HepG2 (cell line): Measurements from ENCODE around the gene CNPY4. TPM values are rescaled to one million over a fixed set of nuclear protein-coding genes. Genes with fewer than 3 reads are reported as not detected.

Experiments
- ATAC-seq: fragments of 200-7000 bp; cut with Tn5 transposase; 3 replicates; pipeline ENCODE4 v1.9.1; 2020; ENCODE audit warnings: mild to moderate bottlenecking, moderate library complexity
- BruUV-seq: library from RNA; stranded (reverse); fragments of 400-500 nt; replicated peaks from 2 replicates; lab custom pipeline; 2021; lab: Mats Ljungman, UMichigan
- CTCF ChIA-PET: fragments of 300-600 bp; formaldehyde crosslinking; extraction: SDS; loops from one replicate; lab custom pipeline; 2021; ENCODE audit warnings: low total read pairs, inconsistent platforms, low intra/inter-chr PET ratio; lab: Yijun Ruan, JAX
- POLR2A ChIA-PET: fragments of 350-600 bp; sonication (Branson Sonifier 250); formaldehyde crosslinking; loops from one replicate; lab custom pipeline; 2020; ENCODE audit warnings: antibody characterized with exemption, inconsistent platforms; lab: Yijun Ruan, JAX
- DNase-seq: peaks from one replicate; pipeline ENCODE4 v3.0.0-alpha.2; 2015; ENCODE audit warnings: low spot score
- FAIRE-seq: peaks from 3 replicates; lab custom pipeline; 2011; peaks lifted over from hg19 to GRCh38; lab: Jason Lieb, UNC
- H2AFZ ChIP-seq: one replicate; pipeline ENCODE4 v1.6.1; 2011; ENCODE audit warnings: low read length, inconsistent platforms
- H3K27ac ChIP-seq: fragments of 300-600 bp; 3 replicates; pipeline ENCODE4 v1.8.0; 2011; ENCODE audit warnings: mixed run types, mild to moderate bottlenecking, mixed read lengths, low read length, inconsistent platforms; ENCODE audit not compliant: insufficient read depth; ENCODE audit errors: extremely low read length
- H3K27me3 ChIP-seq, 2 experiments: fragments of 200-600 bp in 1 of 2; 2 replicates in 1 of 2; 3 replicates in 1 of 2; pipeline versions ENCODE4 v1.6.0 to v1.8.0; 2011; ENCODE audit warnings: low read length in 2 of 2, mild to moderate bottlenecking in 2 of 2, moderate library complexity in 2 of 2, inconsistent platforms in 1 of 2; ENCODE audit not compliant: insufficient read depth in 2 of 2, control insufficient read depth in 1 of 2
- H3K36me3 ChIP-seq, 2 experiments: fragments of 200-600 bp in 1 of 2; replicated peaks in 1 of 2; 2 replicates in 1 of 2; 3 replicates in 1 of 2; pipeline versions ENCODE4 v1.5.1 to v1.8.0; 2011; ENCODE audit warnings: low read length in 2 of 2, inconsistent platforms in 1 of 2; ENCODE audit not compliant: insufficient read depth in 2 of 2, control insufficient read depth in 1 of 2
- H3K4me1 ChIP-seq: 2 replicates; pipeline ENCODE4 v1.5.1; 2012; ENCODE audit warnings: low read length, inconsistent platforms; ENCODE audit not compliant: insufficient read depth
- H3K4me2 ChIP-seq: 2 replicates; pipeline ENCODE4 v1.6.0; 2011; ENCODE audit warnings: low read depth, low read length, inconsistent platforms
- H3K4me3 ChIP-seq, 3 experiments: fragments of 200-600 bp in 1 of 3; sonication (generic), shearing (Covaris generic) in 1 of 3; replicated peaks in 1 of 3; 2 replicates each; pipeline ENCODE4 v1.5.1; 2011 to 2016; ENCODE audit warnings: low read length in 3 of 3, inconsistent platforms in 2 of 3, low read depth in 2 of 3, mild to moderate bottlenecking in 2 of 3, control low read depth in 1 of 3, mixed read lengths in 1 of 3; ENCODE audit not compliant: insufficient read depth in 1 of 3
- H3K79me2 ChIP-seq: one replicate; pipeline ENCODE4 v1.6.1; 2011; ENCODE audit warnings: low read length, inconsistent platforms; ENCODE audit not compliant: insufficient read depth
- H3K9ac ChIP-seq: 2 replicates; pipeline ENCODE4 v1.6.0; 2011; ENCODE audit warnings: mild to moderate bottlenecking, low read depth, low read length, inconsistent platforms; ENCODE audit not compliant: insufficient read depth
- H3K9me3 ChIP-seq: 2 replicates; pipeline ENCODE4 v1.5.1; 2012; ENCODE audit warnings: mild to moderate bottlenecking, low read length
- H4K20me1 ChIP-seq: 2 replicates; pipeline ENCODE4 v1.6.0; 2011; ENCODE audit warnings: inconsistent platforms, mild to moderate bottlenecking, low read length, moderate library complexity; ENCODE audit not compliant: insufficient read depth
- AHR ChIP-seq: IDR thresholded peaks from 2 replicates; pipeline ENCODE4 v1.6.1; 2018; ENCODE audit warnings: missing genetic modification reagents, missing compliant biosample characterization
- EZH2 ChIP-seq: conservative IDR thresholded peaks from 2 replicates; pipeline ENCODE4 v1.6.1; 2012; ENCODE audit warnings: mild to moderate bottlenecking, low read depth, low read length, moderate library complexity
- FLYWCH1 ChIP-seq: sonication (generic); formaldehyde crosslinking; IDR thresholded peaks from 2 replicates; pipeline ENCODE4 v1.8.1; 2023; ENCODE audit warnings: mild to moderate bottlenecking, missing genetic modification reagents
- MAFF ChIP-seq: IDR thresholded peaks from 2 replicates; pipeline ENCODE4 v1.6.1; 2011; ENCODE audit warnings: low read depth, low read length, improper control_type of control experiment
- MAFK ChIP-seq, 2 experiments: IDR thresholded peaks in 1 of 2; conservative IDR thresholded peaks in 1 of 2; 2 replicates each; pipeline ENCODE4 v1.6.1; 2011; ENCODE audit warnings: improper control_type of control experiment in 2 of 2, low read length in 2 of 2
- MAZ ChIP-seq, 2 experiments: sonication (generic) in 1 of 2; formaldehyde crosslinking in 1 of 2; IDR thresholded peaks; 2 replicates each; pipeline versions ENCODE4 v1.5.0 to v1.6.1; 2012 to 2020; ENCODE audit warnings: low read depth in 2 of 2, mild to moderate bottlenecking in 2 of 2, borderline replicate concordance in 1 of 2, improper control_type of control experiment in 1 of 2, low read length in 1 of 2, missing genetic modification reagents in 1 of 2, moderate library complexity in 1 of 2
- POLR2A ChIP-seq, 2 experiments: IDR thresholded peaks; 2 replicates each; pipeline ENCODE4 v1.6.1; 2011; ENCODE audit warnings: low read depth in 2 of 2, low read length in 2 of 2, mild to moderate bottlenecking in 1 of 2, moderate library complexity in 1 of 2; ENCODE audit not compliant: insufficient read depth in 1 of 2
- POLR2G ChIP-seq: fragments of 200-400 bp; formaldehyde crosslinking; IDR thresholded peaks from 2 replicates; pipeline ENCODE4 v1.6.1; 2018; ENCODE audit warnings: mild to moderate bottlenecking, low read depth, low read length, moderate library complexity
- RBFOX2 ChIP-seq: fragments of 200-400 bp; formaldehyde crosslinking; IDR thresholded peaks from 2 replicates; pipeline ENCODE4 v1.6.1; 2017; ENCODE audit warnings: low read depth, mild to moderate bottlenecking, low read length
- RBM22 ChIP-seq: fragments of 200-400 bp; formaldehyde crosslinking; optimal IDR thresholded peaks from 2 replicates; pipeline ENCODE3; 2017; ENCODE audit warnings: mild to moderate bottlenecking, low read length, moderate library complexity
- RBM39 ChIP-seq: fragments of 200-400 bp; formaldehyde crosslinking; IDR thresholded peaks from one replicate; pipeline ENCODE4 v1.6.1; 2018; ENCODE audit warnings: antibody characterized with exemption, mild to moderate bottlenecking, low read depth, low read length; ENCODE audit not compliant: poor library complexity, severe bottlenecking
- U2AF1 ChIP-seq: fragments of 200-400 bp; formaldehyde crosslinking; optimal IDR thresholded peaks from 2 replicates; pipeline ENCODE3; 2017; ENCODE audit warnings: mild to moderate bottlenecking, low read depth, low read length
- WGBS: methylation state at CpG from one replicate; pipeline ENCODE4 v1.1.6; 2017; ENCODE audit warnings: low lambda C conversion rate; 5-methylcytosine and 5-hydroxymethylcytosine counted together
- in situ Hi-C: cut with HindIII; loops from 2 replicates; pipeline ENCODE4 v1.10.0; 2017; ENCODE audit warnings: low pct_unique_long_range_greater_than_20kb; ENCODE audit not compliant: extremely low pct_ligation_motif_present
- intact Hi-C: fragments of 100-400 bp; cut with micrococcal nuclease; formaldehyde crosslinking; loops from one replicate; pipeline ENCODE4 v1.10.0; 2022; ENCODE audit not compliant: unreplicated experiment
- polyA plus RNA-seq, 8 experiments: library from polyadenylated mRNA; depleted of rRNA in 3 of 8; stranded (reverse) in 7 of 8; unstranded in 1 of 8; fragments of >200 nt; fragmentation: Illumina TruSeq in 4 of 8; extraction: Trizol in 4 of 8; gene quantifications; 2 replicates each; pipeline versions ENCODE4 v1.2.1 to v1.2.3, GENCODE V29; 2011 to 2016; ENCODE audit warnings: low read depth in 4 of 8, missing spikeins in 1 of 8, mixed read lengths in 1 of 8; ENCODE audit not compliant: insufficient read depth in 1 of 8
- total RNA-seq, 5 experiments: library from RNA; depleted of rRNA; stranded (reverse); fragments of >200 nt; fragmentation: Illumina TruSeq; extraction: Trizol; gene quantifications; 2 replicates each; pipeline ENCODE4 v1.2.3, GENCODE V29; 2016; ENCODE audit warnings: low read depth in 1 of 5

The CNPY4 gene
- total and polyA plus RNA-seq, 2 of the 13 experiments (the other 11 are each of a cell fraction or from before 2014, with no cell fraction given) = 6.2 to 12.7 TPM

- in situ Hi-C loops = no loop called here
- BruUV-seq = no TSS peak
- 92% methylated on average over 7 of the region's 7 CpGs for WGBS
- FAIRE-seq (no peak), ATAC-seq (no peak), DNase-seq (no peak)
- TF ChIP-seq EZH2 (no peak), MAFF (peak; percentile 86), MAFK (conservative IDR thresholded peaks at IDR 0.05 in 1 of 2, IDR thresholded peaks at IDR 0.05 in 1 of 2; ENCODE audit: low read length in 2 of 2) (peak; percentile 83 to 91)
- Histone ChIP-seq H3K4me3 (no peak overlapping the region), H3K27me3 (no peaks in the 10 kb centered on the region), H3K9me3 (no peaks in the 10 kb centered on the region), H4K20me1 (peaks cover 33% of the 10 kb centered on the region), H3K4me1 (peaks cover 37% of the 10 kb centered on the region), H3K79me2 (peaks cover 46% of the 10 kb centered on the region), H3K4me2 (no peak overlapping the region), H3K9ac (no peak overlapping the region), H3K36me3 (peaks cover 34 to 79% of the 10 kb centered on the region in 2 experiments), H2AFZ (no peak overlapping the region), H3K27ac (no peak overlapping the region)
- intact Hi-C loops = loop anchor here (1.0 kb wide), 1 partner anchor 10 kb away; no protein-coding TSS in a partner anchor
- ChIA-PET POLR2A (no interaction called here), CTCF (no interaction called here)
These were observed 44.6 kb upstream of the CNPY4 start for GRCh38 chr7:100074841-100075240.

- no peak overlapping the region for H3K4me3 ChIP-seq
- peaks cover 33 to 73% of the 10 kb centered on the region in 2 experiments for H3K36me3 ChIP-seq
- no peak overlapping the region for H2AFZ ChIP-seq
- H3K27ac ChIP-seq = no peak overlapping the region
- H3K4me1 ChIP-seq = peaks cover 39% of the 10 kb centered on the region
- peaks cover 36% of the 10 kb centered on the region for H4K20me1 ChIP-seq
- H3K9me3 ChIP-seq = no peaks in the 10 kb centered on the region
- no peaks in the 10 kb centered on the region for H3K27me3 ChIP-seq
- no peak overlapping the region for H3K4me2 ChIP-seq
- CTCF ChIA-PET = no interaction called here
- no peak overlapping the region for H3K9ac ChIP-seq
- no peak for ATAC-seq
- no peak for FAIRE-seq
- intact Hi-C loops = no loop called here
- H3K79me2 ChIP-seq = peaks cover 52% of the 10 kb centered on the region
- in situ Hi-C loops = no loop called here
- no TSS peak for BruUV-seq
- POLR2A ChIA-PET = no interaction called here
- TF ChIP-seq POLR2G (0 out of 2 replicates have a peak, but pooled peaks have one; percentile 3), U2AF1 (no peak), FLYWCH1 (CRISPR knock-in tag) (no peak), MAZ (IDR thresholded peaks at IDR 0.05; ENCODE audit: borderline replicate concordance, low read depth, low read length) (no peak), MAZ (CRISPR knock-in tag; IDR thresholded peaks at IDR 0.05; ENCODE audit: low read depth) (no peak), POLR2A (IDR thresholded peaks at IDR 0.05; ENCODE audit: insufficient read depth in 1 of 2, low read depth in 2 of 2, low read length in 2 of 2) (peak in 1 of 2 experiments; percentile 21; a peak in 1 of 4 replicates), RBM39 (no peak), RBM22 (peak; percentile 74), AHR (CRISPR knock-in tag) (no peak), RBFOX2 (peak; percentile 55; the same call in 1 of the 2 replicates)
- 90% methylated on average over 6 of the region's 6 CpGs for WGBS
- DNase-seq = no peak
These were observed 44.0 kb upstream of the CNPY4 start for GRCh38 chr7:100075418-100075817.
